Neural progenitor cell (in vitro differentiated cells): ENCODE data around the gene NPIPB12.
"Not testable (repeated sequence)": the region's sequence is repeated elsewhere in the genome, so short reads cannot be mapped to it uniquely, and the experiment has no call there.

Experiments used
- EZH2 ChIP-seq: fragments of 200-600 bp; sonication (generic); IDR thresholded peaks from 2 replicates; pipeline ENCODE4 v1.6.1; 2017; ENCODE audit warnings: antibody characterized with exemption, mild to moderate bottlenecking, moderate library complexity
- TF ChIP-seq, protein P1 (sequence below): fragments of 200-600 bp; sonication (generic); IDR thresholded peaks from 2 replicates; pipeline ENCODE4 v1.5.1; 2017; ENCODE audit warnings: antibody characterized with exemption, mild to moderate bottlenecking

DNA sequence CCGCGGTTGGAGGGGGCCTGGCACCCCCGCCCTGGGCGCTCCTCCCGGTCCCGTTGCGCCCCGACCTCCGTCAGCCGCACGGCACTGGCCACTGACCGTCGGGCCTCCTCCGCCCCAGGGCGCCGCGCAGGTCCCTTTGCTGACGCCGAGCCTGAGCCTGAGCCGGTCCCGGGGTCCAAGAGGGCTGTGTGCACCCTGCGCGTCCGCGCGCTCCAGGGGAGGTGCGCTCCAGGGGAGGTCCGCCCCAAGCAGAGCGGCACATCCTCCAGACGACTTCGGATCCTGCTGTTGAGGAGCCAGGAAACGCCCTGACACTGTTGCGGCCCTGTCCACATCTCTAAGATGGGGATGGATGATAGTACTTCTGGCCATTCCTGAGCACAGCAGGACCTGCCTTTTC lies 39.3 kb downstream of the NPIPB12 start:
- TF ChIP-seq, protein P1, sequence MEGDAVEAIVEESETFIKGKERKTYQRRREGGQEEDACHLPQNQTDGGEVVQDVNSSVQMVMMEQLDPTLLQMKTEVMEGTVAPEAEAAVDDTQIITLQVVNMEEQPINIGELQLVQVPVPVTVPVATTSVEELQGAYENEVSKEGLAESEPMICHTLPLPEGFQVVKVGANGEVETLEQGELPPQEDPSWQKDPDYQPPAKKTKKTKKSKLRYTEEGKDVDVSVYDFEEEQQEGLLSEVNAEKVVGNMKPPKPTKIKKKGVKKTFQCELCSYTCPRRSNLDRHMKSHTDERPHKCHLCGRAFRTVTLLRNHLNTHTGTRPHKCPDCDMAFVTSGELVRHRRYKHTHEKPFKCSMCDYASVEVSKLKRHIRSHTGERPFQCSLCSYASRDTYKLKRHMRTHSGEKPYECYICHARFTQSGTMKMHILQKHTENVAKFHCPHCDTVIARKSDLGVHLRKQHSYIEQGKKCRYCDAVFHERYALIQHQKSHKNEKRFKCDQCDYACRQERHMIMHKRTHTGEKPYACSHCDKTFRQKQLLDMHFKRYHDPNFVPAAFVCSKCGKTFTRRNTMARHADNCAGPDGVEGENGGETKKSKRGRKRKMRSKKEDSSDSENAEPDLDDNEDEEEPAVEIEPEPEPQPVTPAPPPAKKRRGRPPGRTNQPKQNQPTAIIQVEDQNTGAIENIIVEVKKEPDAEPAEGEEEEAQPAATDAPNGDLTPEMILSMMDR = not testable (repeated sequence)
- not testable (repeated sequence) for TF ChIP-seq EZH2
